Activated CD8-positive, alpha-beta memory T cell treated with anti-CD3 and anti-CD28 coated beads for 4 hours (primary cell): ENCODE measurements around the gene DNAJC8.

ENCODE experiments used
- DNase-seq, 2 donors: peaks; one replicate each; pipeline ENCODE4 v3.0.0-alpha.2; 2020; ENCODE audit warnings: low read depth in 2 of 2

Gene DNAJC8

GRCh38 chr1:28232558-28233263 lies at the start of gene DNAJC8:
TSS of gene DNAJC8 (minus strand) at chr1:28233029. CDS start at chr1:28232998, 31 bp downstream.
- peak; percentile 93 to 94 for DNase-seq

GRCh38 chr1:28281608-28282425 lies 49.0 kb upstream of the DNAJC8 start:
- DNase-seq: no peak

GRCh38 chr1:28280977-28281381 lies 48.1 kb upstream of the DNAJC8 start:
- DNase-seq: no peak

GRCh38 chr1:28280501-28280900 lies 47.7 kb upstream of the DNAJC8 start:
- DNase-seq: no peak

GRCh38 chr1:28279721-28280120 lies 46.9 kb upstream of the DNAJC8 start:
- DNase-seq: no peak

GRCh38 chr1:28278763-28279162 lies 45.9 kb upstream of the DNAJC8 start:
- DNase-seq: no peak

- no peak for DNase-seq
Measured at GRCh38 chr1:28273216-28273860, 40.5 kb upstream of the DNAJC8 start.

- DNase-seq: no peak
Measured at GRCh38 chr1:28272215-28272852, 39.5 kb upstream of the DNAJC8 start.

GRCh38 chr1:28269529-28269928 lies 36.7 kb upstream of the DNAJC8 start:
- no peak for DNase-seq

- DNase-seq: no peak
Measured at GRCh38 chr1:28267633-28268032, 34.8 kb upstream of the DNAJC8 start.

GRCh38 chr1:28266920-28267322 lies 34.1 kb upstream of the DNAJC8 start:
- no peak for DNase-seq

- DNase-seq: no peak
Measured at GRCh38 chr1:28265577-28265976, 32.7 kb upstream of the DNAJC8 start.

GRCh38 chr1:28264897-28265296 lies 32.1 kb upstream of the DNAJC8 start:
- no peak for DNase-seq

GRCh38 chr1:28260803-28261174 lies 28.0 kb upstream of the DNAJC8 start:
- DNase-seq: no peak

- DNase-seq: no peak
Measured at GRCh38 chr1:28259934-28260802, 27.3 kb upstream of the DNAJC8 start.

GRCh38 chr1:28259252-28259933 lies 26.6 kb upstream of the DNAJC8 start, which contains the start of gene SESN2:
TSS of gene SESN2 (plus strand) at chr1:28259518. CDS start at chr1:28259848, 330 bp downstream.
- peak; percentile 98 to 99 for DNase-seq

GRCh38 chr1:28258628-28259251 lies 25.9 kb upstream of the DNAJC8 start:
- no peak for DNase-seq

- no peak for DNase-seq
Measured at GRCh38 chr1:28257736-28258135, 24.9 kb upstream of the DNAJC8 start.

- DNase-seq: no peak
Measured at GRCh38 chr1:28256197-28256827, 23.5 kb upstream of the DNAJC8 start.
